GM19238 (cell line): ENCODE measurements around the gene DONSON.

Experiments
- DNase-seq: peaks from one replicate; pipeline ENCODE4 v3.0.0; 2011; ENCODE audit warnings: low spot score; ENCODE audit not compliant: insufficient read length

Gene DONSON

GRCh38 chr21:33561373-33561772, 27.1 kb downstream of the DONSON start:
- DNase-seq, result no peak

DNA sequence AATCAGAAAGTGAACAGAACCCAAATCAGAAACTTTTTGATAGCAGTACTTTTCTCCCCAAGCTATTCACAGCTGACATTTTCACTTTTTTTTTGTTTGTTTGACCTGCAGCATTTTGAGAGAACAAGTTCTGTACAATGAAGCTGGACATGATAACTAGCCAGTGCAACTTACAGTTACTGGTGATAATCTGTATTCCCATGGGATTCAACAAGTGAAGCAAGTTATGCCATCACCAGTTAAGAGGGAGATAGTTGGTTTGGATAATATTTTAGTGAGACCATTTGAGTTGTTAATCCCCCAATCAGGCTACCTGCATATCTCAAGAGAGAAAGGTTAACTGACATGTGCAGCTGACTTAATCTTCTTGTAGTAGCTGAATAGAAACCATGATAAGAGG, 27.5 kb downstream of the DONSON start:
- DNase-seq, result no peak

DNA sequence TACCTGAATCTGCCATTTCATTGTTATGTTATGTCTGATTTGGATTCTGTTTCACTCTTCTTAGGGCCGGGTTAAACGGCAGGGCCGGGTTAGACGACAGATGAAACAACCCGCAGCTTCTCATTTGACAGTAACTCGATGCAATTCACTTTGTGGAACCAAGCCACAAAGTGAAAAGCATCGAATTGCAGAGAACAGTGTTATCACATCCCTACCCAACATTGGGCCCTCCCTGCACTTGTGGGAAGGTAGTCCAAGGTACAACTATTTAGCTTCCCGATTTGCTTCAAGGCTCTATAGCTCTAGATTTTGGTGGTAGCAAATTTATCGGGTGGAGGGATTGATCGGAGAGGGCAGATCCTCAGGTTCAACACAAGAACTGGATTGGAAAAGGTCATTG, 28.7 kb downstream of the DONSON start:
- no peak for DNase-seq

- DNase-seq, result no peak
These were observed 29.6 kb downstream of the DONSON start for GRCh38 chr21:33558777-33559421.

GRCh38 chr21:33557447-33557846, 31.0 kb downstream of the DONSON start:
- DNase-seq, result no peak

DNA sequence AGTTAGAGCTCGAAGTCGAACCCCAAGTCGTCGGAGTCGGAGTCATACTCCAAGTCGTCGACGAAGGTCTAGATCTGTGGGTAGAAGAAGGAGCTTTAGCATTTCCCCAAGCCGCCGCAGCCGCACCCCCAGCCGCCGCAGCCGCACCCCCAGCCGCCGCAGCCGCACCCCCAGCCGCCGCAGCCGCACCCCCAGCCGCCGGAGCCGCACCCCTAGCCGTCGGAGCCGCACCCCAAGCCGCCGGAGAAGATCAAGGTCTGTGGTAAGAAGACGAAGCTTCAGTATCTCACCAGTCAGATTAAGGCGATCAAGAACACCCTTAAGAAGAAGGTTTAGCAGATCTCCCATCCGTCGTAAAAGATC, 33.5 kb downstream of the DONSON start:
- no peak for DNase-seq

DNA sequence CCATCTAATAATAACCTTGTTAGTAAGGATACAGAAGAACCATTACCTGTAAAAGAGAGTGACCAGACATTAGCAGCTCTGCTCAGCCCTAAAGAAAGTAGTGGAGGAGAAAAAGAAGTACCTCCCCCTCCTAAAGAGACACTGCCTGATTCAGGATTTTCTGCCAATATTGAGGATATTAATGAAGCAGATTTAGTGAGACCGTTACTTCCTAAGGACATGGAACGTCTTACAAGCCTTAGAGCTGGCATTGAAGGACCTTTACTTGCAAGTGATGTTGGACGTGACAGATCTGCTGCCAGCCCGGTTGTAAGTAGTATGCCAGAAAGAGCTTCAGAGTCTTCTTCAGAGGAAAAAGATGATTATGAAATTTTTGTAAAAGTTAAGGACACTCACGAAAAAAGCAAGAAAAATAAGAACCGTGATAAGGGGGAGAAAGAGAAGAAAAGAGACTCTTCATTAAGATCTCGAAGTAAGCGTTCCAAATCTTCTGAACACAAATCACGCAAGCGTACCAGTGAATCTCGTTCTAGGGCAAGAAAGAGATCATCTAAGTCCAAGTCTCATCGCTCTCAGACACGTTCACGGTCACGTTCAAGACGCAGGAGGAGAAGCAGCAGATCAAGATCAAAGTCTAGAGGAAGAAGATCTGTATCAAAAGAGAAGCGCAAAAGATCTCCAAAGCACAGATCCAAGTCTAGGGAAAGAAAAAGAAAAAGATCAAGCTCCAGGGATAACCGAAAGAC, 34.1 kb downstream of the DONSON start:
- no peak for DNase-seq

GRCh38 chr21:33552999-33553598, 35.4 kb downstream of the DONSON start:
- DNase-seq, result no peak

DNA sequence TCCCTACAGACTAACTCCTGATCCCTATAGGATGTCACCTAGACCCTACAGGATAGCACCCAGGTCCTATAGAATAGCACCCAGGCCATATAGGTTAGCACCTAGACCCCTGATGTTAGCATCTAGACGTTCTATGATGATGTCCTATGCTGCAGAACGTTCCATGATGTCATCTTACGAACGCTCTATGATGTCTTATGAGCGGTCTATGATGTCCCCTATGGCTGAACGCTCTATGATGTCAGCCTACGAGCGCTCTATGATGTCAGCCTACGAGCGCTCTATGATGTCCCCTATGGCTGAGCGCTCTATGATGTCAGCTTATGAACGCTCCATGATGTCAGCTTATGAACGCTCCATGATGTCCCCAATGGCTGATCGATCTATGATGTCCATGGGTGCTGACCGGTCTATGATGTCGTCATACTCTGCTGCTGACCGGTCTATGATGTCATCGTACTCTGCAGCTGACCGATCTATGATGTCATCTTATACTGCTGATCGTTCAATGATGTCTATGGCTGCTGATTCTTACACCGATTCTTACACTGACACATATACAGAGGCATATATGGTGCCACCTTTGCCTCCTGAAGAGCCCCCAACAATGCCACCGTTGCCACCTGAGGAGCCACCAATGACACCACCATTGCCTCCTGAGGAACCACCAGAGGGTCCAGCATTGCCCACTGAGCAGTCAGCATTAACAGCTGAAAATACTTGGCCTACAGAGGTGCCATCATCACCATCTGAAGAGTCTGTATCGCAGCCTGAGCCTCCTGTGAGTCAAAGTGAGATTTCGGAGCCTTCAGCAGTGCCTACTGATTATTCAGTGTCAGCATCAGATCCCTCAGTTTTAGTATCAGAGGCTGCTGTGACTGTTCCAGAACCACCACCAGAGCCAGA, 36.1 kb downstream of the DONSON start:
- DNase-seq, result no peak

DNA sequence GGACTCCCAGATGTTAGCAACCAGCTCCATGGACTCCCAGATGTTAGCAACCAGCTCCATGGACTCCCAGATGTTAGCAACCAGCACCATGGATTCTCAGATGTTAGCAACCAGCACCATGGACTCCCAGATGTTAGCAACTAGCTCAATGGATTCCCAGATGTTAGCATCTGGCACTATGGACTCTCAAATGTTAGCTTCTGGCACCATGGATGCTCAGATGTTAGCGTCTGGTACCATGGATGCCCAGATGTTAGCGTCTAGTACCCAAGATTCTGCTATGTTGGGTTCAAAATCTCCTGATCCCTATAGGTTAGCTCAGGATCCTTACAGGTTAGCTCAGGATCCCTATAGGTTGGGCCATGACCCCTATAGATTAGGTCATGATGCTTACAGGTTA, 36.8 kb downstream of the DONSON start:
- DNase-seq, result no peak

DNA sequence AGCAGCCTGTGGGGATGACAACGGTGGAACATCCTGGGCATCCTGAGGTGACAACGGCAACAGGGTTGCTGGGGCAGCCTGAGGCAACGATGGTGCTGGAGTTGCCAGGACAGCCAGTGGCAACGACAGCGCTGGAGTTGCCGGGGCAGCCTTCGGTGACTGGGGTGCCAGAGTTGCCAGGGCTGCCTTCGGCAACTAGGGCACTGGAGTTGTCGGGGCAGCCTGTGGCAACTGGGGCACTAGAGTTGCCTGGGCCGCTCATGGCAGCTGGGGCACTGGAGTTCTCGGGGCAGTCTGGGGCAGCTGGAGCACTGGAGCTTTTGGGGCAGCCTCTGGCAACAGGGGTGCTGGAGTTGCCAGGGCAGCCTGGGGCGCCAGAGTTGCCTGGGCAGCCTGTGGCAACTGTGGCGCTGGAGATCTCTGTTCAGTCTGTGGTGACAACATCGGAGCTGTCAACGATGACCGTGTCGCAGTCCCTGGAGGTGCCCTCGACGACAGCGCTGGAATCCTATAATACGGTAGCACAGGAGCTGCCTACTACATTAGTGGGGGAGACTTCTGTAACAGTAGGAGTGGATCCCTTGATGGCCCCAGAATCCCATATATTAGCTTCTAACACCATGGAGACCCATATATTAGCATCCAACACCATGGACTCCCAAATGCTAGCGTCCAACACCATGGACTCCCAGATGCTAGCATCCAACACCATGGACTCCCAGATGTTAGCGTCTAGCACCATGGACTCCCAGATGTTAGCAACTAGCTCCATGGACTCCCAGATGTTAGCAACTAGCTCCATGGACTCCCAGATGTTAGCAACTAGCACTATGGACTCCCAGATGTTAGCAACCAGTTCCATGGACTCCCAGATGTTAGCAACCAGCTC, 37.5 kb downstream of the DONSON start:
- DNase-seq, result no peak

GRCh38 chr21:33549848-33550771, 38.4 kb downstream of the DONSON start:
- no peak for DNase-seq

DNA sequence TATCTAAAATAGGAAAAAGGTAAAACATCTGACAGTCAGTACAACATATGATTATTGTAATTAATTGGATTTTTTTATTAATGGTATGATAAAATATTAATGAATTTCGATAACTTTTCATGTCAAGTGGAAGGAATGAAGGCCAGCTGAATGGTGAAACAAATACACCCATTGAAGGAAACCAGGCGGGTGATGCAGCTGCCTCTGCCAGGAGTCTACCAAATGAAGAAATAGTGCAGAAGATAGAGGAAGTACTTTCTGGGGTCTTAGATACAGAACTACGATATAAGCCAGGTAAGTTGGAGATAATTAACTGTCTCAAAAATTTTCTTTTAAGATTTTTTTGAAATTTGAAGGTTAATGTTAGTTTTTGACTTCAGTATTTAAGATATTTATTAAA, 42.4 kb downstream of the DONSON start:
- no peak for DNase-seq

- DNase-seq, result no peak
These were observed 43.9 kb downstream of the DONSON start for GRCh38 chr21:33544451-33545195.

DNA sequence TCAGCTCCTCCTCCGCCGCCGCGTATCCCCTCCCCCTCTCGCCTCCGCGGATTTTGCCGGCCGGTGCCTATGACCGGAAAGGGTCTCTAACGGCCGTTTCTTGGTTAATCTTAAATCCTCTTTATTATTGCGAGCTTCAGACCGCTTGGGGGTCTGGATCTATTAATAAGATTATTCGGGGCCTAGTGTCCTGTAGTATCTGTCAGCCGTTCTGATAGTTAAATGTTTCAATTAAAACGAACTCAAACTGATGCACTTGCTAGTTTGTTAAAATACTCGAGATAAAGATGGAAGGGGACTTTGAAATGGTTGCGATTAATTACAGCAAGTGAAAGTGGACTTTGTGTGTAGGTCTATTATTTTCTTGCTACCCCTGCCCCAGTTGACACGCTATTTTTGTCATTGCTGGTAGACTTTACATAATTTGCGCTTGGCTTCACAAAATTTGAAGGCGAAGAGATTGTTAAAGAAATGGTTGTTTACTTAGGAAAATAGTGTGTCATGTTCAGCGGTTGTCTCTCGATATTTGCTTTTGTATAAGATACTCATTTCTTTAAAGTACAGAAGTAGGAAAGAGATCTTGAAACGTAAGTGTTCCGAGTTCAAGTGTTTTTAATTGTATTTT, 44.9 kb downstream of the DONSON start:
- DNase-seq, result no peak

- DNase-seq, result peak; percentile 85
These were observed 45.6 kb downstream of the DONSON start, which contains the start of gene SON for GRCh38 chr21:33542640-33543504. Gene SON (plus strand): TSS chr21:33543038. CDS start chr21:33543093, 55 bp downstream.
